ENCODE data around the gene LRRD1.

GRCh38 chr7:92133133-92133736, 45.7 kb downstream of the LRRD1 start:
- TF ChIP-seq EZH2phosphoT487 (IDR thresholded peaks at IDR 0.05; ENCODE audit: low read depth) (no peak), CTCF (IDR thresholded peaks at IDR 0.05; ENCODE audit: low read depth, low read length) (no peak)
